ENCODE data around the gene DNAJC10. TPM values are rescaled to one million over a fixed set of nuclear protein-coding genes. Genes with fewer than 3 reads are reported as not detected.

DNAJC10 gene
- total and polyA plus RNA-seq, 2 of the 4 experiments (the other 2 are of a cell fraction), result 34.6 to 53.2 TPM

- H3K23ac ChIP-seq (ENCODE audit: low read depth, low read length), result no peak overlapping the region
- no peak overlapping the region for H2AK9ac ChIP-seq (replicated peaks; ENCODE audit: low read depth, low read length, poor library complexity)
- no peak overlapping the region for H2BK15ac ChIP-seq (ENCODE audit: low read depth, low read length)
- no peak overlapping the region for H4K8ac ChIP-seq (ENCODE audit: low read depth in 2 of 2, low read length in 2 of 2)
- no peaks in the 10 kb centered on the region; a peak in 1 of 4 replicates for H3K79me1 ChIP-seq (ENCODE audit: low read depth in 1 of 2, low read length in 2 of 2)
- no peak overlapping the region for H3K56ac ChIP-seq (ENCODE audit: extremely low read depth, insufficient read depth, low read length)
- dilution Hi-C loops (cut with HindIII; ENCODE audit: low sequenced_read_pairs, unreplicated experiment) (no loop called here), intact Hi-C loops (cut with micrococcal nuclease) (no loop called here), in situ Hi-C loops (cut with MboI; ENCODE audit: low sequenced_read_pairs) (no loop called here)
- TF ChIP-seq MAZ (IDR thresholded peaks at IDR 0.05; ENCODE audit: borderline replicate concordance, low read depth, low read length) (no peak), FOS (IDR thresholded peaks at IDR 0.05; ENCODE audit: low read depth, low read length) (no peak), BHLHE40 (IDR thresholded peaks at IDR 0.05; ENCODE audit: low read depth, low read length) (no peak), USF2 (IDR thresholded peaks at IDR 0.05; ENCODE audit: low read depth, low read length) (no peak), NFE2L2 (IDR thresholded peaks at IDR 0.05; ENCODE audit: low read depth, low read length) (no peak), RCOR1 (IDR thresholded peaks at IDR 0.05; ENCODE audit: insufficient replicate concordance, low read length) (no peak), CTCF (conservative IDR thresholded peaks at IDR 0.05; ENCODE audit: low read depth, low read length) (no peak), CHD1 (IDR thresholded peaks at IDR 0.05; ENCODE audit: low read depth, low read length) (no peak), MXI1 (IDR thresholded peaks at IDR 0.05; ENCODE audit: borderline replicate concordance, low read depth, low read length) (no peak), POLR2A (IDR thresholded peaks at IDR 0.05; ENCODE audit: low read depth, low read length) (no peak), SMC3 (IDR thresholded peaks at IDR 0.05; ENCODE audit: low read depth, low read length) (no peak), CEBPB (IDR thresholded peaks at IDR 0.05; ENCODE audit: low read depth, low read length) (no peak)
- H3K18ac ChIP-seq (ENCODE audit: low read depth, low read length), result no peak overlapping the region
- H3K9ac ChIP-seq (ENCODE audit: low read depth, low read length), result no peak overlapping the region
- no peak overlapping the region for H2AFZ ChIP-seq (replicated peaks; ENCODE audit: low read length, poor library complexity)
- no CpG with 5 or more reads among the region's 1 CpG for WGBS, 2 experiments (ENCODE audit: extremely low coverage in 2 of 2, insufficient read length in 1 of 2)
- no peaks in the 10 kb centered on the region for H3K9me3 ChIP-seq (ENCODE audit: control insufficient read depth, insufficient read depth, low read length)
- no peaks in the 10 kb centered on the region for H3K4me1 ChIP-seq (ENCODE audit: control insufficient read depth, insufficient read depth, low read length)
- H3K4ac ChIP-seq (ENCODE audit: low read depth, low read length), result no peak overlapping the region
- BruUV-seq (replicated peaks), result no TSS peak
- ChIA-PET CTCF (no interaction called here), POLR2A (ENCODE audit: unreplicated experiment) (no interaction called here)
- H3K27ac ChIP-seq (ENCODE audit: insufficient read depth, low read length), result no peak overlapping the region
- H3K27me3 ChIP-seq (ENCODE audit: control insufficient read depth, insufficient read depth, low read length), result no peaks in the 10 kb centered on the region
- no peak overlapping the region for H4K5ac ChIP-seq (ENCODE audit: low read depth, low read length)
- no peak overlapping the region for H2AK5ac ChIP-seq (ENCODE audit: low read depth, low read length)
- no peak overlapping the region for H2BK5ac ChIP-seq (ENCODE audit: low read depth, low read length, poor library complexity, severe bottlenecking)
- H4K20me1 ChIP-seq (ENCODE audit: insufficient read depth, low read length), result no peaks in the 10 kb centered on the region
- no peak overlapping the region for H3K4me2 ChIP-seq (ENCODE audit: low read depth, low read length)
- H2BK120ac ChIP-seq (ENCODE audit: low read depth, low read length), result no peak overlapping the region
- H3K4me3 ChIP-seq (ENCODE audit: insufficient read depth, low read depth, low read length), result no peak overlapping the region
- H3K14ac ChIP-seq (replicated peaks; ENCODE audit: low read depth, low read length), result no peak overlapping the region
- ATAC-seq (ENCODE audit: low read depth) (no peak), DNase-seq (no peak)
- peaks cover 9% of the 10 kb centered on the region; the same call in 1 of the 2 replicates for H3K36me3 ChIP-seq (ENCODE audit: control insufficient read depth, insufficient read depth, low read length)
- H3K9me1 ChIP-seq (ENCODE audit: insufficient read depth, low read length), result no peaks in the 10 kb centered on the region
- H2BK20ac ChIP-seq (ENCODE audit: low read depth, low read length), result no peak overlapping the region
- H4K91ac ChIP-seq (ENCODE audit: insufficient read depth, low read depth, low read length), result no peak overlapping the region
Measured at GRCh38 chr2:182733572-182733971, 17.5 kb downstream of the DNAJC10 start.
